RWPE2 (cell line): ENCODE measurements around the gene SOX8.

ENCODE experiments used
- ATAC-seq: fragments of 200-7000 bp; cut with Tn5 transposase; 3 replicates; pipeline ENCODE4 v1.9.1; 2021; ENCODE audit warnings: low read depth
- DNase-seq: peaks from one replicate; pipeline ENCODE4 v3.0.0-alpha.2; 2020; ENCODE audit warnings: low spot score
- H3K27ac ChIP-seq: fragments of 450-650 bp; 2 replicates; pipeline ENCODE4 v1.5.1; 2017; ENCODE audit warnings: mild to moderate bottlenecking; ENCODE audit not compliant: poor library complexity, severe bottlenecking
- H3K27me3 ChIP-seq: fragments of 250-450 bp; sonication (Bioruptor Pico); 2 replicates; pipeline ENCODE4 v1.5.1; 2021; ENCODE audit warnings: mild to moderate bottlenecking, moderate library complexity; ENCODE audit not compliant: insufficient read depth, poor library complexity, severe bottlenecking
- H3K36me3 ChIP-seq: fragments of 250-450 bp; sonication (Bioruptor Pico); 2 replicates; pipeline ENCODE4 v1.5.1; 2020; ENCODE audit warnings: low read depth, mild to moderate bottlenecking, moderate library complexity
- H3K4me1 ChIP-seq: fragments of 250-450 bp; sonication (Bioruptor Pico); 2 replicates; pipeline ENCODE4 v1.5.1; 2021; ENCODE audit warnings: mild to moderate bottlenecking, moderate library complexity; ENCODE audit not compliant: insufficient read depth, poor library complexity, severe bottlenecking
- H3K4me3 ChIP-seq: fragments of 250-450 bp; sonication (Bioruptor Pico); 2 replicates; pipeline ENCODE4 v1.5.1; 2021; ENCODE audit warnings: mild to moderate bottlenecking, moderate library complexity; ENCODE audit not compliant: severe bottlenecking
- H3K9me3 ChIP-seq: fragments of 250-450 bp; sonication (Bioruptor Pico); 2 replicates; pipeline ENCODE4 v1.5.1; 2021; ENCODE audit warnings: mild to moderate bottlenecking, moderate library complexity; ENCODE audit not compliant: severe bottlenecking
- CTCF ChIP-seq: fragments of 450-650 bp; IDR thresholded peaks from one replicate; pipeline ENCODE4 v1.5.1; 2017; ENCODE audit warnings: mild to moderate bottlenecking, moderate library complexity; ENCODE audit not compliant: poor library complexity, severe bottlenecking

Gene SOX8

GRCh38 chr16:991345-991744 is 9.8 kb downstream of the SOX8 start:
- ATAC-seq (no peak), DNase-seq (no peak)
- Histone ChIP-seq H3K9me3 (no peaks in the 10 kb centered on the region), H3K27ac (no peak overlapping the region), H3K36me3 (no peaks in the 10 kb centered on the region), H3K4me1 (no peaks in the 10 kb centered on the region), H3K4me3 (no peak overlapping the region), H3K27me3 (peaks cover 40% of the 10 kb centered on the region)
- TF ChIP-seq CTCF: no peak

GRCh38 chr16:991773-992172 is 10.2 kb downstream of the SOX8 start:
- Histone ChIP-seq H3K27me3 (peaks cover 35% of the 10 kb centered on the region), H3K4me3 (no peak overlapping the region), H3K27ac (no peak overlapping the region), H3K4me1 (no peaks in the 10 kb centered on the region), H3K36me3 (no peaks in the 10 kb centered on the region), H3K9me3 (no peaks in the 10 kb centered on the region)
- no peak for TF ChIP-seq CTCF
- DNase-seq: no peak
- no peak for ATAC-seq

GRCh38 chr16:993731-994130 is 12.2 kb downstream of the SOX8 start:
- no peak overlapping the region for H3K4me3 ChIP-seq
- ATAC-seq: no peak
- H3K27me3 ChIP-seq: peaks cover 18% of the 10 kb centered on the region
- no peaks in the 10 kb centered on the region for H3K9me3 ChIP-seq
- H3K36me3 ChIP-seq: no peaks in the 10 kb centered on the region
- no peak for DNase-seq
- peaks cover 3% of the 10 kb centered on the region for H3K4me1 ChIP-seq
- no peak for TF ChIP-seq CTCF
- no peak overlapping the region for H3K27ac ChIP-seq

GRCh38 chr16:995087-995486 is 13.5 kb downstream of the SOX8 start:
- TF ChIP-seq CTCF: no peak
- ATAC-seq (no peak), DNase-seq (no peak)
- H3K4me3 ChIP-seq: no peak overlapping the region
- H3K27me3 ChIP-seq: peaks cover 12% of the 10 kb centered on the region
- no peaks in the 10 kb centered on the region for H3K36me3 ChIP-seq
- H3K27ac ChIP-seq: no peak overlapping the region
- H3K9me3 ChIP-seq: no peaks in the 10 kb centered on the region
- H3K4me1 ChIP-seq: peaks cover 3% of the 10 kb centered on the region

- ATAC-seq (no peak), DNase-seq (no peak)
- H3K4me1 ChIP-seq: peaks cover 3% of the 10 kb centered on the region
- TF ChIP-seq CTCF: no peak
- H3K27me3 ChIP-seq: peaks cover 6% of the 10 kb centered on the region
- H3K9me3 ChIP-seq: no peaks in the 10 kb centered on the region
- H3K36me3 ChIP-seq: no peaks in the 10 kb centered on the region
- no peak overlapping the region for H3K4me3 ChIP-seq
- H3K27ac ChIP-seq: no peak overlapping the region
Measured at GRCh38 chr16:995783-996182, 14.2 kb downstream of the SOX8 start.
